ENCODE measurements around the gene SLC4A5. TPM values are rescaled to one million over a fixed set of nuclear protein-coding genes. Genes with fewer than 3 reads are reported as not detected.

SLC4A5 gene
- polyA plus RNA-seq, 2 donors = 0.28 to 0.33 TPM

DNA sequence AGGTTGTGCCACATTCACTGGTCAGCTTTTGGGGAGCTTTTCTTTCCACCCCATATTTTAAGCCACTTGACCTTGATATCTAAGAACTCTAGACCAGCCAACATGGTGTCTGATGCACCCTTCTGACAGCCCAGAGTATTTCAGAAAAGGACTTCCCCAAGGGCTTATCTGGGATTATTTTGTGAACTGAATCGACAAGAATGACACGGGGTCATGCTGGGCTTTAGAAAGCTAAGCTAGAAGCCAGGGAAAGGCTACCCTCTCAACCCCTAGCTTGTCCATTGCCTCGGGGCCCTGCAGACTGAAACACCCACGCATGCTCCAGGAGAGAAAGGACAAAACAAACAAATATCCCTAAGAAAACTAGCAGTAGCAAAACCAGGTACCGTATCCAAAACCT lies 16.0 kb downstream of the SLC4A5 start:
- no peaks in the 10 kb centered on the region for H3K4me1 ChIP-seq (ENCODE audit: control insufficient read depth in 2 of 2, insufficient read depth in 2 of 2, low read length in 1 of 2)

DNA sequence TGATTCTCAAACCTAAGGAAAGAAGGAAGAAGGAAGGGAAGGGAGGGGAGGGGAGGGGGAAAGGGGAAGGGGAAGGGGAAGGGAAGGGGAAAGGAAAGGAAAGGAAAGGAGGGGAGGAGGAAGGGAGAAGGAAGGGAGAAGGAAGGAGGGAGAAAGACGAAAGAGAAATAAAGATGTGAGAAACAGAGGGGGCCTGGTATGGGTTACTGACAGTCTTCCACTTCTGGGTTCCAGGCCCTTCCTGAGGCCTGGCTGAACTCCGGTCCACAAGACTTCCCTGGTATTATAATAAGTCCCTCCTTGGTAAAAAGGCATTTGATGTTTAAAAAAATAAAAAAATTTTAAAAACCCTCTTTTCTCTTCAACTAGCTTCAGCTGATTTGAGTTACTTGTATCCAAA lies 17.4 kb downstream of the SLC4A5 start:
- H3K9me3 ChIP-seq (ENCODE audit: control insufficient read depth in 2 of 2, insufficient read depth in 1 of 2, low read depth in 1 of 2, low read length in 1 of 2) = peaks cover 0 to 4% of the 10 kb centered on the region in 2 donors
- no peak overlapping the region for H3K27ac ChIP-seq (ENCODE audit: low read depth in 2 of 2, low read length in 1 of 2)
- no peaks in the 10 kb centered on the region for H3K27me3 ChIP-seq (ENCODE audit: control insufficient read depth in 1 of 2, insufficient read depth in 2 of 2, low read length in 2 of 2)
- peaks cover 0 to 6% of the 10 kb centered on the region in 2 donors for H3K36me3 ChIP-seq (ENCODE audit: control insufficient read depth in 2 of 2, insufficient read depth in 2 of 2, low read length in 1 of 2)
- 79 to 91% methylated on average over 2 of the region's 2 CpGs for WGBS, 2 donors
- H3K4me3 ChIP-seq (ENCODE audit: low read depth in 1 of 2, low read length in 2 of 2) = no peak overlapping the region
- H3K4me1 ChIP-seq (ENCODE audit: control insufficient read depth in 2 of 2, insufficient read depth in 2 of 2, low read length in 1 of 2) = no peaks in the 10 kb centered on the region

More for the DNA sequence above, 16.0 kb downstream of the SLC4A5 start:
- Histone ChIP-seq H3K4me3 (ENCODE audit: low read depth in 1 of 2, low read length in 2 of 2) (no peak overlapping the region), H3K9me3 (ENCODE audit: control insufficient read depth in 2 of 2, insufficient read depth in 1 of 2, low read depth in 1 of 2, low read length in 1 of 2) (peaks cover 0 to 5% of the 10 kb centered on the region in 2 donors), H3K27me3 (ENCODE audit: control insufficient read depth in 1 of 2, insufficient read depth in 2 of 2, low read length in 2 of 2) (no peaks in the 10 kb centered on the region), H3K27ac (ENCODE audit: low read depth in 2 of 2, low read length in 1 of 2) (no peak overlapping the region), H3K36me3 (ENCODE audit: control insufficient read depth in 2 of 2, insufficient read depth in 2 of 2, low read length in 1 of 2) (peaks cover 0 to 9% of the 10 kb centered on the region in 2 donors)
- WGBS, 2 donors = 67 to 69% methylated on average over 5 of the region's 5 CpGs

GRCh38 chr2:74321737-74322136 lies 21.5 kb downstream of the SLC4A5 start:
- H3K36me3 ChIP-seq (ENCODE audit: control insufficient read depth in 2 of 2, insufficient read depth in 2 of 2, low read length in 1 of 2) = no peaks in the 10 kb centered on the region
- H3K27ac ChIP-seq (ENCODE audit: low read depth in 2 of 2, low read length in 1 of 2) = no peak overlapping the region
- no peaks in the 10 kb centered on the region for H3K27me3 ChIP-seq (ENCODE audit: control insufficient read depth in 1 of 2, insufficient read depth in 2 of 2, low read length in 2 of 2)
- WGBS, 2 donors = 90 to 98% methylated on average over 2 of the region's 2 CpGs
- H3K4me3 ChIP-seq (ENCODE audit: low read depth in 1 of 2, low read length in 2 of 2) = no peak overlapping the region
- no peaks in the 10 kb centered on the region for H3K4me1 ChIP-seq (ENCODE audit: control insufficient read depth in 2 of 2, insufficient read depth in 2 of 2, low read length in 1 of 2)
- no peaks in the 10 kb centered on the region for H3K9me3 ChIP-seq (ENCODE audit: control insufficient read depth in 2 of 2, insufficient read depth in 1 of 2, low read depth in 1 of 2, low read length in 1 of 2)

DNA sequence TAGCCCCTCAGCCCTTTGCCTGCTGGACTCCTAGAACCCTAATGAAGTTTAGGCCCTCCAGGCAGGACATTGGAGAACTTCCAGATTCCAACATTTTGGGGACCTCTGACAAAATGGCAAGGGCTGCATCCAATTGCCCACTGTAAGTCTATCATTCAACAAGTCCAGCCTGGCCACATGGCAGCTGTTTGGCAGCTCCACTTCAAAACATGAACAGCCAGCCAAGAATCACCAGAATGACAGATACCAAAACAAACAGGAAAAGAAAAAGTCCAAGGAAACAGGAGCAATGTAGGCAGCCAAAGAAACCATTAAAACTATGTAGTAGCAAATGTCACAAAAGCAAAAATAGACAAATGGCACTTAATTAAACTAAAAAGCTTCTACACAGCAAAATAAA lies 25.5 kb downstream of the SLC4A5 start:
- no peak overlapping the region for H3K27ac ChIP-seq (ENCODE audit: low read depth in 2 of 2, low read length in 1 of 2)
- H3K9me3 ChIP-seq (ENCODE audit: control insufficient read depth in 2 of 2, insufficient read depth in 1 of 2, low read depth in 1 of 2, low read length in 1 of 2) = no peaks in the 10 kb centered on the region
- no peak overlapping the region for H3K4me3 ChIP-seq (ENCODE audit: low read depth in 1 of 2, low read length in 2 of 2)
- H3K4me1 ChIP-seq (ENCODE audit: control insufficient read depth in 2 of 2, insufficient read depth in 2 of 2, low read length in 1 of 2) = no peaks in the 10 kb centered on the region
- no peaks in the 10 kb centered on the region for H3K27me3 ChIP-seq (ENCODE audit: control insufficient read depth in 1 of 2, insufficient read depth in 2 of 2, low read length in 2 of 2)
- H3K36me3 ChIP-seq (ENCODE audit: control insufficient read depth in 2 of 2, insufficient read depth in 2 of 2, low read length in 1 of 2) = no peaks in the 10 kb centered on the region

DNA sequence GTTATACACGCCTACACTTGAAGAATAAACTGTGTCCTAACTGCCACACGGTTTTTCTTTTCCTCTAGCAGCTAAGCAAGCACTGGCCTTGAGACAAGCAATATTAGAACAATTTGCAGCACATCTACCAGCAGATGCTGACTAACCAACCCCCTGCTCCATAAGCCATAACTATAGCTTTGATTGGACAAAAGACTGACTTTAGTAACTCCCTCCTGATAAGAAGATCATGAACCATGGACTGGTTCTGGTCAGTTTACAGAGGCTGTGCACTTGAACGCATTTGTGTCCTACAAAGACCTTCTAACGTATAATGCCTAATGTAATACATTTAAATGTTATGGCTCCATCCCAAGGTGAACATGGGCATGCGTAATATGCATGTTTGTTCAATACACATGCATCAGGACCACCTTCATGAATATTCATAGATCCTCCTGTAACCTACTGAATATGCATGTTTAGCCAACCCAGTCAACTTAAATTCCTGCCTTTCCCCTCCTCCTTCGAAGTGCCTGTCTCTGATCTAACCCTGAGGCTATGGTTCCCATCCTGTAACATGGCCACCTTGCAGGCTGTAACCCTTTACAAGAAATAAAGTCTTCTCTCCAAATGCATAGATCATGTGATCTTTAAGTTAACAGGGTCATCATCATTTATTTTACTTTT lies 26.5 kb downstream of the SLC4A5 start:
- Histone ChIP-seq H3K36me3 (ENCODE audit: control insufficient read depth in 2 of 2, insufficient read depth in 2 of 2, low read length in 1 of 2) (no peaks in the 10 kb centered on the region), H3K27ac (ENCODE audit: low read depth in 2 of 2, low read length in 1 of 2) (no peak overlapping the region), H3K4me1 (ENCODE audit: control insufficient read depth in 2 of 2, insufficient read depth in 2 of 2, low read length in 1 of 2) (no peaks in the 10 kb centered on the region), H3K27me3 (ENCODE audit: control insufficient read depth in 1 of 2, insufficient read depth in 2 of 2, low read length in 2 of 2) (no peaks in the 10 kb centered on the region), H3K4me3 (ENCODE audit: low read depth in 1 of 2, low read length in 2 of 2) (no peak overlapping the region), H3K9me3 (ENCODE audit: control insufficient read depth in 2 of 2, insufficient read depth in 1 of 2, low read depth in 1 of 2, low read length in 1 of 2) (no peaks in the 10 kb centered on the region)
- WGBS, 2 donors = 68 to 71% methylated on average over 6 of the region's 6 CpGs

GRCh38 chr2:74314107-74314506 lies 29.1 kb downstream of the SLC4A5 start:
- H3K4me3 ChIP-seq (ENCODE audit: low read depth in 1 of 2, low read length in 2 of 2) = no peak overlapping the region
- no peaks in the 10 kb centered on the region for H3K9me3 ChIP-seq (ENCODE audit: control insufficient read depth in 2 of 2, insufficient read depth in 1 of 2, low read depth in 1 of 2, low read length in 1 of 2)
- H3K4me1 ChIP-seq (ENCODE audit: control insufficient read depth in 2 of 2, insufficient read depth in 2 of 2, low read length in 1 of 2) = no peaks in the 10 kb centered on the region
- no peak overlapping the region for H3K27ac ChIP-seq (ENCODE audit: low read depth in 2 of 2, low read length in 1 of 2)
- no peaks in the 10 kb centered on the region for H3K36me3 ChIP-seq (ENCODE audit: control insufficient read depth in 2 of 2, insufficient read depth in 2 of 2, low read length in 1 of 2)
- 79 to 80% methylated on average over 5 of the region's 5 CpGs for WGBS, 2 donors
- no peaks in the 10 kb centered on the region for H3K27me3 ChIP-seq (ENCODE audit: control insufficient read depth in 1 of 2, insufficient read depth in 2 of 2, low read length in 2 of 2)

DNA sequence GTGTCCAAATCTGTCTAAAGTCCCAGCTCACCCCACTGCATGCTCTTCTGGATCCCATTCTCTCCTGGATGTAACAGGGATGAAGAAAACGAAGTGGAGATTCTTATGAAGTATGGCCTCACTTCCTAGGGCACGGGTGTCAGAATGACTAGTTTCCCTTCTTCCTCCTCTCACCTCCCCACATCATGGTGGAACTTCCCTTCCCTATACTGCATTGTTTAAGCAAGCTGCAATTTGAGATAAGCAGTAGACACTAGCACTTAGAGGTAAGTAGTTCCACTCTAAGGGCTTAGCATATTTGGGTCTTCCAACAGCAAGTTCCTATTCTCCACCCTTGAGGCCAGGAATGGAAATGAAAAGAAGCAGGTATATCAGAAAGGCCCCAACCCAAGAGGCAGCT lies 29.7 kb downstream of the SLC4A5 start:
- Histone ChIP-seq H3K4me1 (ENCODE audit: control insufficient read depth in 2 of 2, insufficient read depth in 2 of 2, low read length in 1 of 2) (no peaks in the 10 kb centered on the region), H3K36me3 (ENCODE audit: control insufficient read depth in 2 of 2, insufficient read depth in 2 of 2, low read length in 1 of 2) (no peaks in the 10 kb centered on the region), H3K4me3 (ENCODE audit: low read depth in 1 of 2, low read length in 2 of 2) (no peak overlapping the region), H3K9me3 (ENCODE audit: control insufficient read depth in 2 of 2, insufficient read depth in 1 of 2, low read depth in 1 of 2, low read length in 1 of 2) (no peaks in the 10 kb centered on the region), H3K27ac (ENCODE audit: low read depth in 2 of 2, low read length in 1 of 2) (no peak overlapping the region), H3K27me3 (ENCODE audit: control insufficient read depth in 1 of 2, insufficient read depth in 2 of 2, low read length in 2 of 2) (no peaks in the 10 kb centered on the region)
- WGBS, 2 donors = 79 to 83% methylated on average over 2 of the region's 2 CpGs

GRCh38 chr2:74312913-74313312 lies 30.3 kb downstream of the SLC4A5 start:
- Histone ChIP-seq H3K9me3 (ENCODE audit: control insufficient read depth in 2 of 2, insufficient read depth in 1 of 2, low read depth in 1 of 2, low read length in 1 of 2) (no peaks in the 10 kb centered on the region), H3K4me1 (ENCODE audit: control insufficient read depth in 2 of 2, insufficient read depth in 2 of 2, low read length in 1 of 2) (no peaks in the 10 kb centered on the region), H3K4me3 (ENCODE audit: low read depth in 1 of 2, low read length in 2 of 2) (no peak overlapping the region), H3K27me3 (ENCODE audit: control insufficient read depth in 1 of 2, insufficient read depth in 2 of 2, low read length in 2 of 2) (no peaks in the 10 kb centered on the region), H3K36me3 (ENCODE audit: control insufficient read depth in 2 of 2, insufficient read depth in 2 of 2, low read length in 1 of 2) (no peaks in the 10 kb centered on the region), H3K27ac (ENCODE audit: low read depth in 2 of 2, low read length in 1 of 2) (no peak overlapping the region)

DNA sequence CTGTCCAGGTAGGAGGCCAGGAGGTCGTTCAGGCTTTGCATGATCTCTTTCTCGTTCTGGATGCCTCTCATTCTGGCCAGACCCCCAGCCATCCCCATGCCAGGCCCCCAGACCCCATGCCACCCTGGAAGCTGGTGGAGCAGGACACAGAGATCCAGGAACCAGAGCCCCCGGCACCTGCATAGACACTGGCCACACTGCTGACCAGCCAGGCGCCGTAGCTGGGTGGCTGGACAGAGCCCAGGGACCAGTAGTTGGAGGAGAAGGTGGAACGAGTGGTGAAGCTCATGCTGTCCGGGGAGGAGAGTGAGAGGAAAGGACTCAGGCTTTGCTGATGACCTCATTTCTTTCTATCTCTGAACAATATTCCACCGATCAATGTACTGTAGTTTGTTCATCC lies 35.5 kb downstream of the SLC4A5 start:
- 88 to 90% methylated on average over 8 of the region's 8 CpGs for WGBS, 2 donors

DNA sequence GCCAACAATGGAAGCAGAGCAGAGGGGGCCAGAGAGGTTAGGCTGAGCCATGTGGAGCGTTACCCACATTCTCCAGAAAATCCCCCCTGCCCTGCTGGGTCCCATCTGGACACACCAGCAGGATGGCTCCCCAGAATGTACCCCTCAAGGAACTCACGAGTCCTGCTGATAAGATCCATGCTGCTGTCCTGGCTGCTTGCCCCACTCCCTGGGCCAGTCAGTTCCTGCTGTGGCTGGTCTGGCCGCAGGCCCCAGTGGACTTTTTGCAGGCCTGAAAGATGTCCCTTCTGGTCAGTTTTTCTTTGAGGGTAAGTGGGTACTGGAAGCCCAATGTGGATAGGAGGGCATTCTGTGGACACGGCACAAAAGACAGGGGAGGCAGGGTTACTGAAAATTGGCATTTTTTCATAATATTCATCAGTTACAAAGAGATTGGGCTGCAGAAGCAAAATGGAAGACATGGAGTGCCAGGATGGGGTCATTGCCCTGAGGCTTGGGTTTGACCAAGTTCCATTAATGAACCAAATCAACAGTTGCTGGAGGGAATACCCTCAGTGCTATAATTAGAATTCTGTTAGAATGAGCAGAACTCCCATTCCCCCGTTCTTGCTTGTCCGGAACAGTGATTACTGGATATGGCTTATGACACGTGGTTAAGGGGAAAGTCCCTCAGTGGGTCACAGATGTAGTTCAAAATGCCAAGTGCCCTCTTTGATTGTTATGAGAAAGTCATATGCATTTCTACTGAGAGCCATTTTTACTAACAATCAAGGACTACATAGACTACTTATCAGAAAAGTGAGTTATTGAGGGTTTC lies 38.7 kb downstream of the SLC4A5 start:
- Histone ChIP-seq H3K9me3 (ENCODE audit: control insufficient read depth in 2 of 2, insufficient read depth in 1 of 2, low read depth in 1 of 2, low read length in 1 of 2) (no peaks in the 10 kb centered on the region), H3K4me3 (ENCODE audit: low read depth in 1 of 2, low read length in 2 of 2) (no peak overlapping the region), H3K27me3 (ENCODE audit: control insufficient read depth in 1 of 2, insufficient read depth in 2 of 2, low read length in 2 of 2) (no peaks in the 10 kb centered on the region), H3K36me3 (ENCODE audit: control insufficient read depth in 2 of 2, insufficient read depth in 2 of 2, low read length in 1 of 2) (peaks cover 0 to 3% of the 10 kb centered on the region in 2 donors), H3K27ac (ENCODE audit: low read depth in 2 of 2, low read length in 1 of 2) (no peak overlapping the region), H3K4me1 (ENCODE audit: control insufficient read depth in 2 of 2, insufficient read depth in 2 of 2, low read length in 1 of 2) (no peaks in the 10 kb centered on the region)
- 72 to 77% methylated on average over 7 of the region's 7 CpGs for WGBS, 2 donors

More for the DNA sequence above, 35.5 kb downstream of the SLC4A5 start:
- Histone ChIP-seq H3K27ac (ENCODE audit: low read depth in 2 of 2, low read length in 1 of 2) (no peak overlapping the region), H3K27me3 (ENCODE audit: control insufficient read depth in 1 of 2, insufficient read depth in 2 of 2, low read length in 2 of 2) (no peaks in the 10 kb centered on the region), H3K4me1 (ENCODE audit: control insufficient read depth in 2 of 2, insufficient read depth in 2 of 2, low read length in 1 of 2) (no peaks in the 10 kb centered on the region), H3K4me3 (ENCODE audit: low read depth in 1 of 2, low read length in 2 of 2) (no peak overlapping the region), H3K9me3 (ENCODE audit: control insufficient read depth in 2 of 2, insufficient read depth in 1 of 2, low read depth in 1 of 2, low read length in 1 of 2) (no peaks in the 10 kb centered on the region), H3K36me3 (ENCODE audit: control insufficient read depth in 2 of 2, insufficient read depth in 2 of 2, low read length in 1 of 2) (peaks cover 0 to 2% of the 10 kb centered on the region in 2 donors)

Data from esophagus (tissue), 2 donors.